K562 (cell line): ENCODE data around the gene LIN9. TPM values are rescaled to one million over a fixed set of nuclear protein-coding genes. Genes with fewer than 3 reads are reported as not detected.

Source experiments
- ATAC-seq: fragments of 200-7000 bp; cut with Tn5 transposase; 3 replicates; pipeline ENCODE4 v1.9.1; 2020; ENCODE audit warnings: moderate library complexity
- BruUV-seq: library from RNA; stranded (reverse); fragments of 400-500 nt; replicated peaks from 2 replicates; lab custom pipeline; 2021; lab: Mats Ljungman, UMichigan
- CTCF ChIA-PET: fragments of 300-600 bp; formaldehyde crosslinking; extraction: SDS; loops from one replicate; lab custom pipeline; 2021; ENCODE audit warnings: low intra/inter-chr PET ratio; lab: Yijun Ruan, JAX
- POLR2A ChIA-PET: fragments of 300-600, 350-650 bp; sonication (Branson Sonifier 250); formaldehyde crosslinking; extraction: SDS; loops from one replicate; lab custom pipeline; 2021; ENCODE audit warnings: antibody characterized with exemption, inconsistent platforms; lab: Yijun Ruan, JAX
- DNase-seq, 4 experiments: peaks; one replicate each; pipeline versions ENCODE4 v3.0.0 to v3.0.0-alpha.2; 2011 to 2018; ENCODE audit warnings: low spot score in 3 of 4, mixed read lengths in 3 of 4; ENCODE audit errors: extremely low read depth in 1 of 4
- FAIRE-seq: peaks from 2 replicates; lab custom pipeline; 2011; peaks lifted over from hg19 to GRCh38; lab: Jason Lieb, UNC
- H2AFZ ChIP-seq: 2 replicates; pipeline ENCODE4 v1.6.0; 2011; ENCODE audit warnings: low read depth, low read length, control low read depth, inconsistent platforms
- H3K27ac ChIP-seq: fragments of 200-600 bp; 3 replicates; pipeline ENCODE4 v1.8.0; 2011; ENCODE audit warnings: low read depth, mild to moderate bottlenecking, control low read depth, inconsistent platforms, low read length, moderate library complexity, mixed read lengths; ENCODE audit errors: extremely low read depth
- H3K27me3 ChIP-seq, 2 experiments: fragments of 300-600 bp in 1 of 2; 2 replicates in 1 of 2; 3 replicates in 1 of 2; pipeline versions ENCODE4 v1.6.0 to v1.8.0; 2011; ENCODE audit warnings: inconsistent platforms in 2 of 2, low read length in 2 of 2, mild to moderate bottlenecking in 1 of 2, mixed read lengths in 1 of 2, moderate library complexity in 1 of 2; ENCODE audit not compliant: control insufficient read depth in 2 of 2, insufficient read depth in 2 of 2
- H3K36me3 ChIP-seq: fragments of 300-600 bp; 3 replicates; pipeline ENCODE4 v1.8.0; 2011; ENCODE audit warnings: mild to moderate bottlenecking, low read length, inconsistent platforms; ENCODE audit not compliant: control insufficient read depth, insufficient read depth
- H3K4me1 ChIP-seq, 2 experiments: fragments of 200-600 bp in 1 of 2; replicated peaks in 1 of 2; 2 replicates in 1 of 2; 3 replicates in 1 of 2; pipeline versions ENCODE4 v1.5.1 to v1.8.0; 2011; ENCODE audit warnings: inconsistent platforms in 2 of 2, low read length in 2 of 2, mild to moderate bottlenecking in 1 of 2, mixed read lengths in 1 of 2, moderate library complexity in 1 of 2; ENCODE audit not compliant: control insufficient read depth in 2 of 2, insufficient read depth in 2 of 2
- H3K4me2 ChIP-seq: 2 replicates; pipeline ENCODE4 v1.6.1; 2011; ENCODE audit warnings: low read length, control low read depth, inconsistent platforms, mixed read lengths; ENCODE audit not compliant: insufficient read depth
- H3K4me3 ChIP-seq: fragments of 200-600 bp; sonication (generic), shearing (Covaris generic); 2 replicates; pipeline ENCODE4 v1.5.1; 2016; ENCODE audit warnings: control low read depth, inconsistent platforms
- H3K79me2 ChIP-seq: fragments of 200-600 bp; 3 replicates; pipeline ENCODE4 v1.8.0; 2011; ENCODE audit warnings: low read length, inconsistent platforms; ENCODE audit not compliant: control insufficient read depth, insufficient read depth
- H3K9ac ChIP-seq, 2 experiments: 2 replicates each; pipeline versions ENCODE4 v1.6.0 to v1.6.1; 2011; ENCODE audit warnings: low read depth in 2 of 2, low read length in 2 of 2, control low read depth in 1 of 2, inconsistent platforms in 1 of 2, mild to moderate bottlenecking in 1 of 2, mixed read lengths in 1 of 2; ENCODE audit not compliant: insufficient read depth in 1 of 2
- H3K9me1 ChIP-seq: one replicate; pipeline ENCODE4 v1.6.0; 2011; ENCODE audit warnings: inconsistent platforms, mild to moderate bottlenecking, low read length, moderate library complexity; ENCODE audit not compliant: control insufficient read depth, insufficient read depth
- H3K9me3 ChIP-seq: replicated peaks from 2 replicates; pipeline ENCODE4 v1.5.1; 2011; ENCODE audit warnings: low read depth, low read length, inconsistent platforms; ENCODE audit not compliant: control insufficient read depth, insufficient read depth
- H4K20me1 ChIP-seq: replicated peaks from 2 replicates; pipeline ENCODE4 v1.6.1; 2011; ENCODE audit warnings: low read length, inconsistent platforms, mixed read lengths; ENCODE audit not compliant: control insufficient read depth, insufficient read depth
- ARID1B ChIP-seq: fragments of 450-650 bp; IDR thresholded peaks from 2 replicates; pipeline ENCODE4 v1.6.1; 2016; ENCODE audit warnings: antibody characterized with exemption, mild to moderate bottlenecking, inconsistent platforms
- ARID2 ChIP-seq: fragments of 450-650 bp; IDR thresholded peaks from 2 replicates; pipeline ENCODE4 v1.6.1; 2017; ENCODE audit warnings: antibody characterized with exemption, mild to moderate bottlenecking
- CCAR2 ChIP-seq: fragments of 200-400 bp; formaldehyde crosslinking; IDR thresholded peaks from 2 replicates; pipeline ENCODE4 v1.6.1; 2017; ENCODE audit warnings: mild to moderate bottlenecking, low read depth, low read length
- FOXK1 ChIP-seq: sonication (generic); formaldehyde crosslinking; IDR thresholded peaks from 2 replicates; pipeline ENCODE4 v1.8.0; 2022; ENCODE audit warnings: missing genetic modification reagents, mild to moderate bottlenecking, borderline replicate concordance
- FUS ChIP-seq: fragments of 200-400 bp; formaldehyde crosslinking; optimal IDR thresholded peaks from 2 replicates; pipeline ENCODE3; 2017; ENCODE audit warnings: low read depth, low read length
- GATAD2A ChIP-seq: fragments of 450-650 bp; IDR thresholded peaks from 2 replicates; pipeline ENCODE4 v1.6.1; 2017
- HLTF ChIP-seq: fragments of 450-650 bp; IDR thresholded peaks from 2 replicates; pipeline ENCODE4 v1.6.1; 2016
- MIER1 ChIP-seq: fragments of 450-650 bp; IDR thresholded peaks from 2 replicates; pipeline ENCODE4 v1.6.1; 2016; ENCODE audit warnings: antibody characterized with exemption, mild to moderate bottlenecking, low read depth
- NCOA1 ChIP-seq: fragments of 450-650 bp; IDR thresholded peaks from 2 replicates; pipeline ENCODE4 v1.6.1; 2016; ENCODE audit warnings: low read depth
- NCOA4 ChIP-seq: fragments of 450-650 bp; IDR thresholded peaks from 2 replicates; pipeline ENCODE4 v1.6.1; 2018; ENCODE audit warnings: mild to moderate bottlenecking; ENCODE audit not compliant: partially characterized antibody
- NELFE ChIP-seq: IDR thresholded peaks from 2 replicates; pipeline ENCODE4 v1.6.1; 2011; ENCODE audit warnings: mild to moderate bottlenecking; ENCODE audit not compliant: insufficient read depth, insufficient read length
- NR1H2 ChIP-seq: sonication (generic); formaldehyde crosslinking; IDR thresholded peaks from 2 replicates; pipeline ENCODE4 v1.4.0; 2020; ENCODE audit warnings: mild to moderate bottlenecking, missing genetic modification reagents
- ZBED1 ChIP-seq: IDR thresholded peaks from 2 replicates; pipeline ENCODE4 v1.6.1; 2014
- WGBS: fragments of 100-300 bp; shearing (Covaris generic); methylation state at CpG from one replicate; pipeline ENCODE4 v1.1.6; 2016; ENCODE audit warnings: low coverage, mixed read lengths; ENCODE audit not compliant: insufficient coverage; ENCODE audit errors: missing lambda C conversion rate; 5-methylcytosine and 5-hydroxymethylcytosine counted together
- in situ Hi-C: fragments of 300-500 bp; cut with MboI; formaldehyde crosslinking; loops from 4 replicates; pipeline ENCODE4 v1.15.0; 2018; ENCODE audit warnings: inconsistent platforms, mixed read lengths
- intact Hi-C: fragments of 100-400 bp; cut with micrococcal nuclease; formaldehyde crosslinking; loops from 2 replicates; pipeline ENCODE4 v1.14.2; 2022
- polyA plus RNA-seq, 8 experiments: library from polyadenylated mRNA; depleted of rRNA in 4 of 8; stranded (reverse) in 5 of 8; unstranded in 3 of 8; fragments of >200 nt; fragmentation: Nextera tagmentation in 2 of 8; fragmentation: Illumina TruSeq in 1 of 8; extraction: Ambion mirVana in 2 of 8; extraction: Trizol in 1 of 8; gene quantifications; 2 replicates each; pipeline versions ENCODE4 v1.2.1 to v1.2.3, GENCODE V29; 2011 to 2014; ENCODE audit warnings: inconsistent platforms in 1 of 8, missing spikeins in 1 of 8
- total RNA-seq, 7 experiments: library from RNA; depleted of rRNA in 6 of 7; stranded (reverse); fragments of >200 nt in 6 of 7; fragmentation: Illumina TruSeq in 2 of 7; extraction: Trizol in 2 of 7; gene quantifications; 2 replicates each; pipeline versions ENCODE4 v1.2.1 to v1.2.3, GENCODE V29; 2011 to 2021; ENCODE audit warnings: low replicate concordance in 1 of 7
- TF ChIP-seq, protein P1 (sequence below): sonication (generic); formaldehyde crosslinking; IDR thresholded peaks from 2 replicates; pipeline ENCODE4 v1.8.1; 2023; ENCODE audit warnings: mild to moderate bottlenecking, missing genetic modification reagents

Gene LIN9
- total and polyA plus RNA-seq, 9 of the 15 experiments (the other 6 are each of a cell fraction or from before 2014, with no cell fraction given) = 18.8 to 33.0 (median 25.5) TPM

DNA sequence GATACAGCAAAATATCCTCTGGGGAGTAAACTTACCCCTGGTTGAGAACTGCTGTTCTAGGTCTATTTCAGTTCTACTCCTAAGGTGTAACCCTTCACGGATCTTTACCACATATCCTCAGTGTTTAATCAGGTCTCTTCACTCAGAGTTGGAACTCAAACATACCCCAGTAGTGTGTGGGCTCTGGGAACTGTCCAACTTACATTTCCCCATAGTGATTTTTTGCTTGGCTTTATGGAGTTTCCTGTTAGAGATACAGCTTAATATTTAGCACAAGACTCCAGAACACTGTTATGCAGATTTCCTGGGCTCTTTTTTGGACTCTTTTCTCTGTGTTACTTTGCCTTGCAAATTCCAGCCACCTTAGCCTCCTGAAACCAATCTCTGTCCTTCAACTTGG lies 26.7 kb upstream of the LIN9 start:
- CTCF ChIA-PET = no interaction called here
- no peak overlapping the region for H3K9ac ChIP-seq
- H4K20me1 ChIP-seq = no peaks in the 10 kb centered on the region
- no peak overlapping the region for H3K27ac ChIP-seq
- no peak overlapping the region for H3K4me3 ChIP-seq
- no peaks in the 10 kb centered on the region for H3K79me2 ChIP-seq
- FAIRE-seq (no peak), ATAC-seq (no peak), DNase-seq (no peak)
- TF ChIP-seq CCAR2 = no peak
- TF ChIP-seq, protein P1, sequence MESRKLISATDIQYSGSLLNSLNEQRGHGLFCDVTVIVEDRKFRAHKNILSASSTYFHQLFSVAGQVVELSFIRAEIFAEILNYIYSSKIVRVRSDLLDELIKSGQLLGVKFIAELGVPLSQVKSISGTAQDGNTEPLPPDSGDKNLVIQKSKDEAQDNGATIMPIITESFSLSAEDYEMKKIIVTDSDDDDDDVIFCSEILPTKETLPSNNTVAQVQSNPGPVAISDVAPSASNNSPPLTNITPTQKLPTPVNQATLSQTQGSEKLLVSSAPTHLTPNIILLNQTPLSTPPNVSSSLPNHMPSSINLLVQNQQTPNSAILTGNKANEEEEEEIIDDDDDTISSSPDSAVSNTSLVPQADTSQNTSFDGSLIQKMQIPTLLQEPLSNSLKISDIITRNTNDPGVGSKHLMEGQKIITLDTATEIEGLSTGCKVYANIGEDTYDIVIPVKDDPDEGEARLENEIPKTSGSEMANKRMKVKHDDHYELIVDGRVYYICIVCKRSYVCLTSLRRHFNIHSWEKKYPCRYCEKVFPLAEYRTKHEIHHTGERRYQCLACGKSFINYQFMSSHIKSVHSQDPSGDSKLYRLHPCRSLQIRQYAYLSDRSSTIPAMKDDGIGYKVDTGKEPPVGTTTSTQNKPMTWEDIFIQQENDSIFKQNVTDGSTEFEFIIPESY (CRISPR knock-in tag) = no peak
- no peak for TF ChIP-seq GATAD2A
- TF ChIP-seq ARID2 = no peak
- no peak for TF ChIP-seq HLTF
- TF ChIP-seq FUS = no peak
- TF ChIP-seq MIER1 = no peak
- TF ChIP-seq NCOA4 = no peak
- TF ChIP-seq FOXK1 (CRISPR knock-in tag) = no peak
- TF ChIP-seq NCOA1 = no peak
- TF ChIP-seq NR1H2 (CRISPR knock-in tag) = no peak
- no peak for TF ChIP-seq ARID1B
- TF ChIP-seq NELFE = no peak
- TF ChIP-seq ZBED1 = no peak
- in situ Hi-C loops = no loop called here
- H3K4me1 ChIP-seq = no peaks in the 10 kb centered on the region; a peak in 2 of 5 replicates
- intact Hi-C loops = no loop called here
- BruUV-seq = no TSS peak
- no peaks in the 10 kb centered on the region for H3K36me3 ChIP-seq
- H3K4me2 ChIP-seq = no peak overlapping the region
- H3K9me1 ChIP-seq = no peaks in the 10 kb centered on the region
- 0% methylated on average over 1 of the region's 1 CpG for whole genome bisulfite sequencing
- peaks cover 7% of the 10 kb centered on the region for H3K9me3 ChIP-seq
- no peak overlapping the region for H2AFZ ChIP-seq
- no peaks in the 10 kb centered on the region for H3K27me3 ChIP-seq
- POLR2A ChIA-PET = interaction anchor here (0.5 to 0.6 kb wide), 2 partner anchors 11 to 426 kb away, joined by 3 read pairs; no protein-coding TSS in a partner anchor
